ENCODE data around the gene DYNC1H1.
A peak's percentile ranks its signal among the peaks of the same experiment; 100 is the strongest.
"Not testable (repeated sequence)": the region's sequence is repeated elsewhere in the genome, so short reads cannot be mapped to it uniquely, and the experiment has no call there.

DYNC1H1 gene

DNA sequence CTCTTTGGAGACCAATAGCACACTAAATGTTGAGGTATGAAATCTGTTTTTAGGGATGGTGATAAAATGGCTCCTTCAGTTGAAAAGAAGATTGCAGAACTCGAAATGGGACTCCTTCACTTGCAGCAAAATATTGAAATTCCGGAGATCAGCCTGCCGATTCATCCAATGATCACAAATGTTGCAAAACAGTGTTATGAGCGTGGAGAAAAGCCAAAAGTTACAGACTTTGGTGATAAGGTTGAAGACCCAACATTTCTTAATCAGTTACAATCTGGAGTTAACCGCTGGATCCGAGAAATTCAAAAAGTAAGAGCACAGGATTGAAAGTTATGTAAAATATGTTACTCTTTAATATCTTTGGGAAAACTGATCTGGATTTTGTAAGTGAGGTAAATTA, 15.3 kb downstream of the DYNC1H1 start:
- TF ChIP-seq POLR2A (IDR thresholded peaks at IDR 0.05; ENCODE audit: low read length) = no peak

DNA sequence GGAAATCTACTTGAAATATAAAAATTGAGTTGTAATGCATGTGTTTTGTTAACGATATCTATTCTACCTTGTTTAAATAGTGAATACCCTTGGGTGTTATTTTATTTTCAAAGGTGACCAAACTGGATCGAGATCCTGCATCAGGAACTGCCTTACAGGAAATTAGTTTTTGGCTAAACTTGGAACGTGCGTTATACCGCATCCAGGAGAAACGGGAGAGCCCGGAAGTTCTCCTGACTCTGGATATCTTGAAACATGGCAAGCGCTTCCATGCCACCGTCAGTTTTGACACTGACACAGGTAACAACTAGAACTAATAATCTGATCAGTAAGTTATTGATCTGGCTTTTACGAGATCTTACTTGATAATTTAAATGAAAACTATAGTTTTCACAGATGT, 15.9 kb downstream of the DYNC1H1 start:
- no peak for TF ChIP-seq GATA1 (IDR thresholded peaks at IDR 0.05; ENCODE audit: low read depth, low read length)
- no peak for TF ChIP-seq POLR2A (IDR thresholded peaks at IDR 0.05; ENCODE audit: low read length)

More for the DNA sequence above, 15.3 kb downstream of the DYNC1H1 start:
- DNase-seq = no peak

DNA sequence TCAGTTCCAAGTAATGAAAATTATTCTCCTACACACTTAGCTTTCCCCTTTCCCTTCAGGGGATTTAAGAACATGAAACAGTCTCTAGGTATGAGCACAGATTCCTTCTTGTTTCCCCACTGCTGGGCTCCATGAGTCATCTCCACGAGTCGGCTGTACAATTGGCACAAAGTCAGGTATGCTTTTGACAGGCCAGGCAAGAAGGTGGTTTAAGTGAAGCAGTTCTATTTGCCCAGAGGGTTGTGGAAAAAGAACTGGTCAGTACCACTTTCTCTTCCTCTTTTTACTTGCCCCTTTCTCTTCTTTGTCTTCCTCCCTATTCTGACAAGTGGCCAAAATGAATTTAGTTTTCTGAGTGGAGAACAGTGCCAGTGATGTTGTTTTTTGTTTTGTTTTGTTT, 16.3 kb downstream of the DYNC1H1 start:
- peak in 1 of 2 experiments; percentile 25 for DNase-seq
- no peak for TF ChIP-seq POLR2A (IDR thresholded peaks at IDR 0.05; ENCODE audit: low read length)
- TF ChIP-seq GATA1 (IDR thresholded peaks at IDR 0.05; ENCODE audit: low read depth, low read length) = no peak

More for the DNA sequence above, 15.9 kb downstream of the DYNC1H1 start:
- no peak for DNase-seq

DNA sequence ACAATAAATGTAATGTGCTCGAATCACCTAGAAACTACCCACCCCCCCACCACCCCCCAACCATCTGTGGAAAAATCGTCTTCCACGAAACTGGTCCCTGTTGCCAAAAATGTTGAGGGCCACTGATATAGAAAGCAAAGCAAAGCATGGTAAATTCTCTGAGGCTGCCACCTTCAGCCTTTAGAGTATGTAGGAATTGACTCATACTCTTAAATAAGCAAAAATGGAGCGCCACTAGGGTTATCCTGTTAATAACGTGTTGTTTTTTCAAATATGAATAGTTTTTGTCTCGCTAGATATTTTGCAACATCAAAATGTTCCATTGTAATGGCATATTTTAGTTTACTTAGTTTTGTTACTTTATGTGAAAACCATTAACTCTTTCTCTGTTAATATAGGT, 18.2 kb downstream of the DYNC1H1 start:
- TF ChIP-seq GATA1 (IDR thresholded peaks at IDR 0.05; ENCODE audit: low read depth, low read length) (no peak), POLR2A (IDR thresholded peaks at IDR 0.05; ENCODE audit: low read length) (no peak)
- DNase-seq = no peak

DNA sequence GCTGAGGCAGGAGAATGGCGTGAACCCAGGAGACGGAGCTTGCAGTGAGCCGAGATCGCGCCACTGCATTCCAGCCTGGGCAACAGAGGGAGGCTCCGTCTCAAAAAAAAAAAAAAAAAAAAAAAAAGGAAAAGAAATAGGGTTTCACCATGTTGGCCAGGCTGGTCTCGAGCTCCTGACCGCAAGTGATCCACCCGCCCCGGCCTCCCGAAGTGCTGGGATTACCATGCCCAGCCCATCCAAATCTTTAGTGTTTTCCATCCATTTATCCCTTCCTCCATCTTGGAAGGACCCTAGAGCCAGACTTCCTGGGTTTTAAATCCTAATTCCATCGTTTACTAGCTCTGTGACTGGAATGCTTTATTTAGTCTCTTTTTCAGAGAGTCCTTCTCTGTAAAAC, 20.5 kb downstream of the DYNC1H1 start:
- DNase-seq = not testable (repeated sequence)

DNA sequence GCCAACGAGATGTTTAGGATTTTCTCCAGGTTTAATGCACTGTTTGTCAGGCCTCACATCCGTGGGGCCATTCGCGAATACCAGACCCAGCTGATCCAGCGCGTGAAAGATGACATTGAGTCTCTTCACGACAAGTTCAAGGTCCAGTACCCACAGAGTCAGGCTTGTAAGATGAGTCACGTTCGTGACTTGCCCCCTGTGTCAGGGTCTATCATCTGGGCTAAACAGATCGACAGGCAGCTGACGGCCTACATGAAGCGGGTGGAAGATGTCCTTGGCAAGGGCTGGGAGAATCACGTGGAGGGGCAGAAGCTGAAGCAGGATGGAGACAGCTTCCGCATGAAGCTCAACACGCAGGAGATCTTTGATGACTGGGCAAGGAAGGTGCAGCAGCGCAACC, 21.6 kb downstream of the DYNC1H1 start:
- DNase-seq = no peak
- TF ChIP-seq GATA1 (IDR thresholded peaks at IDR 0.05; ENCODE audit: low read depth, low read length) = no peak
- TF ChIP-seq POLR2A (IDR thresholded peaks at IDR 0.05; ENCODE audit: low read length) = no peak

DNA sequence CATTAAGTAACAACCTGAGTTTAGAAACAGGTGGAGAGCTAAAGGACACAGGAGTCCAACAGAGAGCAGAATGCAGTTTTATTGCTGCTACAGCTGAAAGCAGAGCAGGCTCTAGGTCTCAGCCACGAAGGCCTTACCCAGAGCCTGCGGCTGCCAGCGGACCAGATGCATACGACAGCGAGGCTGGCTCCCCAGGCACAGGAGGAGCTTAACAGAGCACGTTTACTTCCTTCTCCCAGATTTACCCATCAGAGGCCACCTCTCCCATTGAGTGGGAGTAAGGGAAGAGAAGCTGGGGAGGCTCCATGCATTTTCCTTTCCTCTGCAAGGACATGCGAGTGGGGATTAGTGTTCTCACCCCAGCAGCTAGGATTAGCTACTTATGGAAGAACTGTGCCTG, 22.6 kb downstream of the DYNC1H1 start:
- no peak for DNase-seq
- TF ChIP-seq GATA1 (IDR thresholded peaks at IDR 0.05; ENCODE audit: low read depth, low read length) (no peak), POLR2A (IDR thresholded peaks at IDR 0.05; ENCODE audit: low read length) (no peak)

DNA sequence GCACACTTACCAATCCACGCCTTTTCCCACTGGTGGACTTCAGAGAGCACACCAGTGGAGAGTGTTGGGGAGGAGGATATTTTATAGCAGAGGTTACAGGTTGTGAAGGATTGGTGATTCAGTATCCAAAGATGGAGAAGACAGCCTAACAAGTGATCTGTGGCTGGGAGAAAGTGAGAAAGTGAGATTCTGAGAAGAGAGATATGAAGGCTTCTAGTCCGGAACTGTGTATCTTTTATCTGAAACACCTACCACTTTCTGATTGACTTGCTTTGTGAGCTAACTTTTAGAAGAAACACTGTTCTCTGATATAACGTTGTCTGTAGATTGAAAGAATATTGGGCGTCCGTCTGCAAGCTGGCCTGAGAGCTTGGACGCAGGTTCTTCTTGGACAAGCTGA, 24.0 kb downstream of the DYNC1H1 start:
- no peak for DNase-seq
- TF ChIP-seq POLR2A (IDR thresholded peaks at IDR 0.05; ENCODE audit: low read length) = no peak
- TF ChIP-seq GATA1 (IDR thresholded peaks at IDR 0.05; ENCODE audit: low read depth, low read length) = no peak

DNA sequence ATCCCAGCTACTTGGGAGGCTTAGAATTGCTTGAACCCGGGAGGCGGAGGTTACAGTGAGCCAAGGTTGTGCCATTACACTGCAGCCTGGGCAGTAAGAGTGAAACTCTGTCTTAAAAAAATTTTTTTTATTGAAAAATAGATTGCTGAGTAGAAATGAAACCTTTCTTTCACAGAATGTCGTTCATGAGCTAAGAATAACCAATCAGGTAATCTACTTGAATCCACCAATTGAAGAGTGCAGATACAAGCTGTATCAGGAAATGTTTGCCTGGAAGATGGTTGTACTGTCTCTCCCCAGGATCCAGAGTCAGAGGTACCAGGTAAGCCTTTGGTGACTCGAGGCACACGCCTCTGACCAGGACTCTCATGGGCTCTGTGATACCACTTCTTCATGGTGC, 27.0 kb downstream of the DYNC1H1 start:
- TF ChIP-seq POLR2A (IDR thresholded peaks at IDR 0.05; ENCODE audit: low read length) = no peak
- no peak for TF ChIP-seq GATA1 (IDR thresholded peaks at IDR 0.05; ENCODE audit: low read depth, low read length)
- no peak for DNase-seq

DNA sequence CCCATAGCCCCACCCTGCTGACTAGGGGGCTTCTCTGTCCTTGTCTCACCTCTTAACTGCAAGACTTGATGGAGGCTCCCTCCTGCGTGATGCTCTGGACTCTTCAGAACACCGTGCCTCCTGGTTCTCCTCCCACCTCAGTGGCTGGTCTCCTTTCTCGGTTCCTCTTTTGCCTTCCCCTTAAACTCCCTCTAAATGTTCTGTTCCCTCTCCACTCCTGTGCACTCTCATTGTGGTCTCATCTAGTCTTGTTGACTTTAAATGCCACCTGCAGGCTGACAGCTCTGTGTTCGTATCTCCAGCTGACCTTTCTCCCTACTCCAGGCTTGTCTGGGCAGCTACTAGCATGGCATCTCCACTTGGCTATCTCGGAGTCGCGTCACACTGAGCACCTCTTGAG, 28.3 kb downstream of the DYNC1H1 start:
- no peak for TF ChIP-seq GATA1 (IDR thresholded peaks at IDR 0.05; ENCODE audit: low read depth, low read length)
- TF ChIP-seq POLR2A (IDR thresholded peaks at IDR 0.05; ENCODE audit: low read length) = no peak
- DNase-seq = no peak

DNA sequence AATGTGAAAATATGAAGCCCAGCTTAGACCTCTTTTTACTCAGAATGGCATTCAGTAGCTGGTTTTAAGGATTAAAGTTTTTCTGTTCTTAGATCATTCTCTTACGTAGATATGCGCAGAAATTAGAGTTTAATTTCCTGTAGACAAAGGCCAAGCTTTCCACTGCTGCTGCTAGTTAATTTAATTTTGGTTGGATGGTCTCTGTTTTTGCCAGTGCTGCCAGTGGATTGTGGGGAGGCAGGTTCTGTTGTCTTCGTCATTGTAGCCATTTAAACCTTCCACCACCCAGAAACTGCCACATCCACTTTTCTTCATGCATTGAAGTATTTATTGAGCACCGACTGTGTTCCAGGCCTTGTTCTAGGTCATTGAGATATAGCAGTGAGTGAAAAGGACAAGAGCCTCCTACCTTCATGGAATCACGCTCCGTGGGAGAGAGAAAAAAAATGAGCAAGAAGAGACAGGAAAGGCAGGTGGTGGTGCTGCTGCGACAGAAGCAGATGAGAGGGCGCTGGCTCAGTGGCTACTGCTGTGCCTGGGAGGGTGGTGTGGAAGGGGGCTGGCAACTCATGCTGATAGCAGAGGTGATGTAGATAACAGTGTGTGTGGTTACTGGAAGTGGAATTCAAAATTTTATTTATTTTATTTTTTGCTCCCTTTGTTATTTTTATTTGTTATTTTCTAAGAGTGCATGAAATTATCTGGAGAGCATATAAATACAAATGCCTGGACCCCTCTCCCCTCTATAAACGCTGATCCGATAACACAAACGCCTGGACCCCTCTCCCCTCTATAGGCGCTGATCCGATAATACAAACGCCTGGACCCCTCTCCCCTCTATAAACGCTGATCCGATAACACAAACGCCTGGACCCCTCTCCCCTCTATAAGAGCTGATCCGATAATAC, 33.3 kb downstream of the DYNC1H1 start:
- DNase-seq = no peak
- TF ChIP-seq POLR2A (IDR thresholded peaks at IDR 0.05; ENCODE audit: low read length) (no peak), GATA1 (IDR thresholded peaks at IDR 0.05; ENCODE audit: low read depth, low read length) (no peak)

DNA sequence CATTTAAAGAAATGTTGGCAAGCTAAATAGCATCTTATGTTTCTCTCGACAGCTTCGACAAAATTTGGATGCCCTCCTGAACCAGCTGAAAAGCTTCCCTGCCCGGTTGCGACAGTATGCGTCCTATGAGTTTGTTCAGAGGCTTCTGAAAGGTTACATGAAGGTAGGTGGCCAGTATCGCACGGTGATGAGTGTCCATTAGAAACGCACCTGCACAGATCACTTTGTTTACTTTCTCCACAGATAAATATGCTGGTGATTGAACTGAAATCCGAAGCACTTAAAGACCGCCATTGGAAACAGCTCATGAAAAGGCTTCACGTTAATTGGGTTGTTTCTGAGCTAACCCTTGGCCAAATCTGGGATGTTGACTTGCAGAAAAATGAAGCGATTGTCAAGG, 36.5 kb downstream of the DYNC1H1 start:
- DNase-seq = no peak
- TF ChIP-seq POLR2A (IDR thresholded peaks at IDR 0.05; ENCODE audit: low read length) (no peak), GATA1 (IDR thresholded peaks at IDR 0.05; ENCODE audit: low read depth, low read length) (no peak)

DNA sequence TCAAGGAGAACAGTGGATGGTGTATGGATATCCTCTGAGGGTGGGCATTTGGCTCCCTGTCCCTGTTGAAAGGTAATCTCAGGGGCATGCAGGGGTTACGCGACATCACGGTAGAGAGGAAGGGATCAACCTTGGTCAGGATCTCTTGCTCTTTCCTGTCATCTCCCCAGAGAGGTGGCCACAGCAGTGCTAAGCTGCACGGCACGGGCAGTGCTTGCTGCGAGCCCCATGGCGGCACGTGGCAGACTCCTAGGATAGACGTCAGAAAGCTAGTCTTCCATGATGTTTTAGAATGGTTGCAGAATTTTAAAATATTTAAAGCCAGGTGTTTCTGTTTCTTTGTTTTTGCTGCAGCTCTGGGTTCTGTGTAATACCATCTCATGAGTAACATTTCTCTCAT, 41.0 kb downstream of the DYNC1H1 start:
- no peak for TF ChIP-seq GATA1 (IDR thresholded peaks at IDR 0.05; ENCODE audit: low read depth, low read length)
- TF ChIP-seq POLR2A (IDR thresholded peaks at IDR 0.05; ENCODE audit: low read length) = no peak
- no peak for DNase-seq

DNA sequence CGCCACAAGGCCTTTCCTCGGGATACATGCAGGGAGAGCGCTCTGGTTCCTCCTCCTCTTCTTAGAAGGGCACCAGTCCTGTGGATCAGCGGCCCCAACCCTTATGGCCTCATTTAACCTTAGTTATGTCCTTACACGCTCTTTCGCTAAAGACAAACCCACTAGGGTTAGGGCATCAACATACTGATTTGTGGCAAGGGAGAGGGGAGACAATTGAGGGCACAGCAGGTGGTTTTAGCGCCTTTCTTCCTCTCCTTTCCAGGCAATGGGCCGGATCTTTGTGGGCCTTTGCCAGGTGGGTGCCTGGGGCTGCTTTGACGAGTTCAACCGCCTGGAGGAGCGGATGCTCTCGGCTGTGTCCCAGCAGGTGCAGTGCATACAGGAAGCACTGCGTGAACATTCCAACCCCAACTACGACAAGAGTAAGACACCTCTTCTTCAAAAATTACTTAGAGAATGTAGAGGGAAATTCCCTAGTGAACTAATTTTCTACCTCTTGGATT, 43.6 kb downstream of the DYNC1H1 start:
- no peak for TF ChIP-seq GATA1 (IDR thresholded peaks at IDR 0.05; ENCODE audit: low read depth, low read length)
- no peak for TF ChIP-seq POLR2A (IDR thresholded peaks at IDR 0.05; ENCODE audit: low read length)
- no peak for DNase-seq

DNA sequence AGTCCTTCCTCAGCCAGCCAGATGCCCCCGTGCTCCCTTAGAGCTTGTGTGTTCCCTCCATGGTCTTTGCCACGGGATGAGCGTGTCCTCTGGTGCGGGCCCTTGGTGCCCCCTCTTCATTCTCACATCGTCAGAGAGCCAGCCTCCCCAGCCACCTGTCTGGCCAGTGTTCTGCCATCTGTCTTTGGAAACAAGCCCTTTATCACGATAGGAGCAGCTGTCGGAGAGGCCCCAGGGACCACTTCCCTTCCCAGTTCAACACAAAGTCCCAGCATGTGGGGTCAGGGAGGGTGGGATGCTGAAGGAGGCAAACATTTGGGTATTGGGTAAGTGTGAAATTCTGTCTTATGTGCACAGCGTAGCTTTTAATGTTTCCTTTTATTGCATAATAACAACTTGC, 44.5 kb downstream of the DYNC1H1 start:
- DNase-seq = no peak
- TF ChIP-seq POLR2A (IDR thresholded peaks at IDR 0.05; ENCODE audit: low read length) (no peak), GATA1 (IDR thresholded peaks at IDR 0.05; ENCODE audit: low read depth, low read length) (no peak)

Data from erythroblast (primary cell).